H9 (cell line): ENCODE measurements around the gene MAN1A1. TPM values are rescaled to one million over a fixed set of nuclear protein-coding genes. Genes with fewer than 3 reads are reported as not detected.

Source experiments
- DNase-seq: peaks from one replicate; pipeline ENCODE4 v3.0.0-alpha.2; 2017
- H2AFZ ChIP-seq: one replicate; pipeline ENCODE4 v1.6.1; 2013; ENCODE audit warnings: mild to moderate bottlenecking, low read length, control low read depth, moderate library complexity
- H2AK5ac ChIP-seq: 2 replicates; pipeline ENCODE4 v1.6.1; 2013; ENCODE audit warnings: low read length, control low read depth, mixed read lengths; ENCODE audit not compliant: insufficient read length
- H2BK120ac ChIP-seq: one replicate; pipeline ENCODE4 v1.6.1; 2013; ENCODE audit warnings: low read depth, mild to moderate bottlenecking, low read length, control low read depth, inconsistent platforms; ENCODE audit not compliant: poor library complexity, severe bottlenecking
- H2BK12ac ChIP-seq: 2 replicates; pipeline ENCODE4 v1.6.1; 2013; ENCODE audit warnings: low read length, control low read depth, mixed read lengths, low read depth; ENCODE audit not compliant: insufficient read length
- H2BK15ac ChIP-seq: 2 replicates; pipeline ENCODE4 v1.6.1; 2013; ENCODE audit warnings: low read depth, low read length, control low read depth
- H2BK20ac ChIP-seq: one replicate; pipeline ENCODE4 v1.6.1; 2013; ENCODE audit warnings: low read depth, mild to moderate bottlenecking, low read length, control low read depth, inconsistent platforms; ENCODE audit not compliant: poor library complexity, severe bottlenecking
- H2BK5ac ChIP-seq: 2 replicates; pipeline ENCODE4 v1.6.1; 2013; ENCODE audit warnings: low read length, control low read depth, mixed read lengths; ENCODE audit not compliant: insufficient read length
- H3K14ac ChIP-seq: 2 replicates; pipeline ENCODE4 v1.6.1; 2013; ENCODE audit warnings: low read length, control low read depth; ENCODE audit not compliant: insufficient read depth
- H3K18ac ChIP-seq: 2 replicates; pipeline ENCODE4 v1.6.1; 2013; ENCODE audit warnings: low read depth, mild to moderate bottlenecking, mixed read lengths, low read length, control low read depth; ENCODE audit not compliant: insufficient read length
- H3K23ac ChIP-seq: 2 replicates; pipeline ENCODE4 v1.6.1; 2013; ENCODE audit warnings: low read length, control low read depth, mixed read lengths, low read depth; ENCODE audit not compliant: insufficient read length
- H3K23me2 ChIP-seq: 2 replicates; pipeline ENCODE4 v1.6.1; 2013; ENCODE audit warnings: low read depth, mild to moderate bottlenecking, mixed read lengths, low read length, control low read depth; ENCODE audit not compliant: insufficient read length, poor library complexity, severe bottlenecking
- H3K27ac ChIP-seq: 2 replicates; pipeline ENCODE4 v1.5.1; 2013; ENCODE audit warnings: low read length, control low read depth, mixed read lengths, low read depth; ENCODE audit not compliant: insufficient read length
- H3K27me3 ChIP-seq: 2 replicates; pipeline ENCODE4 v1.6.1; 2013; ENCODE audit warnings: low read length, control low read depth, inconsistent platforms; ENCODE audit not compliant: insufficient read depth
- H3K4ac ChIP-seq: 2 replicates; pipeline ENCODE4 v1.6.1; 2013; ENCODE audit warnings: low read depth, mild to moderate bottlenecking, control low read depth, inconsistent platforms, low read length, moderate library complexity
- H3K4me1 ChIP-seq: 2 replicates; pipeline ENCODE4 v1.6.1; 2013; ENCODE audit warnings: low read length, control low read depth, inconsistent platforms; ENCODE audit not compliant: insufficient read depth
- H3K4me2 ChIP-seq: 2 replicates; pipeline ENCODE4 v1.6.1; 2013; ENCODE audit warnings: low read length, control low read depth, mixed read lengths; ENCODE audit not compliant: insufficient read length, insufficient read depth
- H3K56ac ChIP-seq: 2 replicates; pipeline ENCODE4 v1.6.1; 2013; ENCODE audit warnings: low read depth, mild to moderate bottlenecking, mixed read lengths, low read length, control low read depth; ENCODE audit not compliant: insufficient read length
- H3K79me1 ChIP-seq: 2 replicates; pipeline ENCODE4 v1.6.1; 2013; ENCODE audit warnings: low read depth, mild to moderate bottlenecking, moderate library complexity, low read length, control low read depth, inconsistent platforms; ENCODE audit not compliant: insufficient read depth, poor library complexity, severe bottlenecking
- H3K79me2 ChIP-seq: 2 replicates; pipeline ENCODE4 v1.6.1; 2013; ENCODE audit warnings: low read length, control low read depth, inconsistent platforms; ENCODE audit not compliant: insufficient read depth
- H3K9ac ChIP-seq: 2 replicates; pipeline ENCODE4 v1.6.1; 2013; ENCODE audit warnings: low read length, control low read depth, mixed read lengths; ENCODE audit not compliant: insufficient read length; ENCODE audit errors: extremely low read depth
- H3K9me3 ChIP-seq: one replicate; pipeline ENCODE4 v1.6.1; 2013; ENCODE audit warnings: low read depth, low read length, inconsistent platforms; ENCODE audit not compliant: control insufficient read depth
- H3T11ph ChIP-seq: one replicate; pipeline ENCODE4 v1.6.1; 2013; ENCODE audit warnings: mild to moderate bottlenecking, low read length, control low read depth, inconsistent platforms
- H4K20me1 ChIP-seq: one replicate; pipeline ENCODE4 v1.6.1; 2013; ENCODE audit not compliant: control insufficient read depth, insufficient read length, insufficient read depth
- H4K5ac ChIP-seq: 2 replicates; pipeline ENCODE4 v1.6.1; 2013; ENCODE audit warnings: low read depth, mild to moderate bottlenecking, mixed read lengths, low read length, control low read depth; ENCODE audit not compliant: insufficient read length
- H4K8ac ChIP-seq: replicated peaks from 2 replicates; pipeline ENCODE4 v1.6.1; 2013; ENCODE audit warnings: low read length, control low read depth, mixed read lengths, low read depth; ENCODE audit not compliant: insufficient read length
- H4K91ac ChIP-seq: 2 replicates; pipeline ENCODE4 v1.6.1; 2013; ENCODE audit warnings: low read depth, mild to moderate bottlenecking, moderate library complexity, mixed read lengths, low read length, control low read depth; ENCODE audit not compliant: insufficient read length
- H3K27ac Mint-ChIP-seq, 3 experiments: 2 replicates in 2 of 3; 3 replicates in 1 of 3; pipeline ENCODE4 v1.8.0; 2020 to 2021; ENCODE audit warnings: mixed read lengths in 3 of 3, mild to moderate bottlenecking in 1 of 3, moderate library complexity in 1 of 3
- H3K27me3 Mint-ChIP-seq: 2 replicates; pipeline ENCODE4 v1.8.0; 2021; ENCODE audit warnings: low read depth, mild to moderate bottlenecking, moderate library complexity, mixed read lengths
- H3K36me3 Mint-ChIP-seq, 3 experiments: 2 replicates in 2 of 3; 3 replicates in 1 of 3; pipeline ENCODE4 v1.8.0; 2020 to 2021; ENCODE audit warnings: low read depth in 3 of 3, mixed read lengths in 3 of 3; ENCODE audit not compliant: insufficient read depth in 1 of 3
- H3K4me1 Mint-ChIP-seq, 2 experiments: 2 replicates each; pipeline ENCODE4 v1.8.0; 2020; ENCODE audit warnings: mixed read lengths in 2 of 2
- H3K4me3 Mint-ChIP-seq, 2 experiments: 2 replicates in 1 of 2; 3 replicates in 1 of 2; pipeline ENCODE4 v1.8.0; 2020 to 2021; ENCODE audit warnings: mild to moderate bottlenecking in 2 of 2, mixed read lengths in 2 of 2, moderate library complexity in 1 of 2
- H3K9me3 Mint-ChIP-seq, 2 experiments: 2 replicates in 1 of 2; 3 replicates in 1 of 2; pipeline ENCODE4 v1.8.0; 2020; ENCODE audit warnings: mild to moderate bottlenecking in 2 of 2, mixed read lengths in 2 of 2, moderate library complexity in 1 of 2
- total RNA-seq: library from RNA; stranded (reverse); gene quantifications from 2 replicates; pipeline ENCODE4 v1.2.1, GENCODE V29; 2021
- TF ChIP-seq, protein P1 (sequence below): fragments of 200-600 bp; sonication (generic); conservative IDR thresholded peaks from 3 replicates; pipeline ENCODE4 v1.8.0; 2021; ENCODE audit warnings: antibody characterized with exemption, mild to moderate bottlenecking

The MAN1A1 gene
- total RNA-seq, 1 experiment from 2014 or later: 1.6 TPM

DNA sequence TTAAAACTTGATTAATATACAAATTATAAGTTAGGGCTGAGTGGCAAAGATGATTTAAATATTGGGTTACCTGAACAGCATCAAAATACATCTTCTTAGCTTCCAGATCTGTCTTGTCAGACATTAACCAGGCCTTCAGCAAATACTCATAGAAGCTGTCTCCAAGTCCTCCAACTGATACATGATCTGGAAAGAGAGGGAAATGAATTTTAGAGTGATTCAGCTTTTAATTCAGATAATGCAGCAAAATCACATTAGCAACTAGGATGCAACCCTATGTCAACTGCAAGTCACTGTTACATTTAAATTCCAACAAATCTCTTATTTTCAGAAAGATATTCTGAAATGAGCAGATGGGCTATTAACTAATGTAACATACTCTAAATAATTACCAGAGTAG lies 155.9 kb downstream of the MAN1A1 start:
- no peak overlapping the region for H3K18ac ChIP-seq
- Mint-ChIP-seq H3K36me3 (no peaks in the 10 kb centered on the region; a peak in 1 of 7 replicates), H3K27me3 (no peaks in the 10 kb centered on the region), H3K4me1 (no peaks in the 10 kb centered on the region), H3K4me3 (no peak overlapping the region), H3K9me3 (no peaks in the 10 kb centered on the region), H3K27ac (no peak overlapping the region)
- H2BK15ac ChIP-seq: no peak overlapping the region
- no peak overlapping the region for H3K9ac ChIP-seq
- H2AFZ ChIP-seq: no peak overlapping the region
- no peaks in the 10 kb centered on the region for H3K79me1 ChIP-seq
- H3K9me3 ChIP-seq: no peaks in the 10 kb centered on the region
- no peak for DNase-seq
- no peak overlapping the region for H3K4me2 ChIP-seq
- no peak overlapping the region for H4K8ac ChIP-seq
- H3K79me2 ChIP-seq: no peaks in the 10 kb centered on the region
- H3K23me2 ChIP-seq: no peaks in the 10 kb centered on the region
- no peak overlapping the region for H2BK20ac ChIP-seq
- no peaks in the 10 kb centered on the region for H4K20me1 ChIP-seq
- no peak overlapping the region for H2AK5ac ChIP-seq
- H3K4me1 ChIP-seq: no peaks in the 10 kb centered on the region; the same call in 1 of the 2 replicates
- H3K4ac ChIP-seq: no peak overlapping the region
- H2BK120ac ChIP-seq: no peak overlapping the region
- no peaks in the 10 kb centered on the region for H3K27me3 ChIP-seq
- no peak overlapping the region for H2BK5ac ChIP-seq
- H3K23ac ChIP-seq: no peak overlapping the region
- no peak overlapping the region for H4K5ac ChIP-seq
- no peak overlapping the region for H3K56ac ChIP-seq
- TF ChIP-seq, protein P1, sequence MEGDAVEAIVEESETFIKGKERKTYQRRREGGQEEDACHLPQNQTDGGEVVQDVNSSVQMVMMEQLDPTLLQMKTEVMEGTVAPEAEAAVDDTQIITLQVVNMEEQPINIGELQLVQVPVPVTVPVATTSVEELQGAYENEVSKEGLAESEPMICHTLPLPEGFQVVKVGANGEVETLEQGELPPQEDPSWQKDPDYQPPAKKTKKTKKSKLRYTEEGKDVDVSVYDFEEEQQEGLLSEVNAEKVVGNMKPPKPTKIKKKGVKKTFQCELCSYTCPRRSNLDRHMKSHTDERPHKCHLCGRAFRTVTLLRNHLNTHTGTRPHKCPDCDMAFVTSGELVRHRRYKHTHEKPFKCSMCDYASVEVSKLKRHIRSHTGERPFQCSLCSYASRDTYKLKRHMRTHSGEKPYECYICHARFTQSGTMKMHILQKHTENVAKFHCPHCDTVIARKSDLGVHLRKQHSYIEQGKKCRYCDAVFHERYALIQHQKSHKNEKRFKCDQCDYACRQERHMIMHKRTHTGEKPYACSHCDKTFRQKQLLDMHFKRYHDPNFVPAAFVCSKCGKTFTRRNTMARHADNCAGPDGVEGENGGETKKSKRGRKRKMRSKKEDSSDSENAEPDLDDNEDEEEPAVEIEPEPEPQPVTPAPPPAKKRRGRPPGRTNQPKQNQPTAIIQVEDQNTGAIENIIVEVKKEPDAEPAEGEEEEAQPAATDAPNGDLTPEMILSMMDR: no peak
- H3K14ac ChIP-seq: no peak overlapping the region
- no peak overlapping the region for H2BK12ac ChIP-seq
- H4K91ac ChIP-seq: no peak overlapping the region
- H3T11ph ChIP-seq: no peak overlapping the region
- H3K27ac ChIP-seq: no peak overlapping the region
